ENCODE results near the gene SUN5. TPM values are rescaled to one million over a fixed set of nuclear protein-coding genes. Genes with fewer than 3 reads are reported as not detected.

Gene SUN5
- total RNA-seq, 2 experiments from 2014 or later: not detected

DNA sequence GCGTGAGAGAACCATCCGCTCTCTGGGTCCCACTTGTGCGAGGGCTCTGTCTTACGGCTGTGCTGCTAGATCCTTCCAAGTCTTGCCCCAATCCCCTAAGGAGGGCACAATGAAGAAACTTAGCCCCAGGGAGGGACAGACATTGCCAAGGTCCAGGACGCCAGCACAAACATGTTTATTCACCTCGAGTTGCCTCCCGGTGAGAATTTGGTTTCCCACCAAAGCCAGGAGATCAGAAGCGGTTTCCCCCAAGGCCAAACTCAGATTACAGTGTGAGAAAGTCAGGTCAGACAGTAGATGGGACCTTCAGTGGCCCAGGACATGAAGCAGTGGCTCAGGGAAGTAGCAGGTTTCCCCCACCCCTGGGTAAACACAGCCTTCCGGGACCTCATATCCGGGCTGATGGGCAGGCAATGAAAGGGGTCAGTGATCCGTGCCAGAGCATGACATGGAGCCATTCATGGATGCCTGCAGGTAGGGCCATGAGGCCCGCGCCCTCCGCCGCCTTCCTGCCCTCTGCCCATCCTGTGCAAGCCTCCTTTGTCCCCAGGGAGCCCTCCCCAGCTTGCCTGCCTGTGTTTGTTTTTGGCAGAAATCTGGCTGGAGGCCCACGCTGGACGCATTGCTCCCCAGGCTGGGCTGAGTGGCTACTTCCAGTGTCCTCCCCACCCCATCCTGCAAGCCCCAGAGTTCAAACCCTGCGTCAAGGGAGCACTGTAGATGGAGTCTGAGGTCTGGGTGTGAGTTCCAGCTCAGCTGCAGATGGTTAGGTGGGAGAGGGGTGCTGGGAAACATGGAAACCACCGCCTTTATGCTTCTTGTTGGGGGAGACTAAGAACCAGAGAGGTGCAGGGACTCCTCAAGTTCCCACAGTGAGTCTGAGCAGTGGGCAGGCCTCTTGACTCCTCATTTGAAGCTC, 5.2 kb upstream of the SUN5 start:
- DNase-seq (no peak), ATAC-seq (no peak)
- intact Hi-C loops (cut with micrococcal nuclease): no loop called here
- ChIA-PET CTCF (interaction anchor here (0.8 to 1.2 kb wide), 3 partner anchors 9 to 107 kb away, joined by 3 read pairs; no protein-coding TSS in a partner anchor), POLR2A (no interaction called here)
- TF ChIP-seq, protein P1, sequence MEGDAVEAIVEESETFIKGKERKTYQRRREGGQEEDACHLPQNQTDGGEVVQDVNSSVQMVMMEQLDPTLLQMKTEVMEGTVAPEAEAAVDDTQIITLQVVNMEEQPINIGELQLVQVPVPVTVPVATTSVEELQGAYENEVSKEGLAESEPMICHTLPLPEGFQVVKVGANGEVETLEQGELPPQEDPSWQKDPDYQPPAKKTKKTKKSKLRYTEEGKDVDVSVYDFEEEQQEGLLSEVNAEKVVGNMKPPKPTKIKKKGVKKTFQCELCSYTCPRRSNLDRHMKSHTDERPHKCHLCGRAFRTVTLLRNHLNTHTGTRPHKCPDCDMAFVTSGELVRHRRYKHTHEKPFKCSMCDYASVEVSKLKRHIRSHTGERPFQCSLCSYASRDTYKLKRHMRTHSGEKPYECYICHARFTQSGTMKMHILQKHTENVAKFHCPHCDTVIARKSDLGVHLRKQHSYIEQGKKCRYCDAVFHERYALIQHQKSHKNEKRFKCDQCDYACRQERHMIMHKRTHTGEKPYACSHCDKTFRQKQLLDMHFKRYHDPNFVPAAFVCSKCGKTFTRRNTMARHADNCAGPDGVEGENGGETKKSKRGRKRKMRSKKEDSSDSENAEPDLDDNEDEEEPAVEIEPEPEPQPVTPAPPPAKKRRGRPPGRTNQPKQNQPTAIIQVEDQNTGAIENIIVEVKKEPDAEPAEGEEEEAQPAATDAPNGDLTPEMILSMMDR (IDR thresholded peaks at IDR 0.05): no peak
- Mint-ChIP-seq H3K4me3 (no peak overlapping the region), H3K36me3 (ENCODE audit: low read depth) (no peaks in the 10 kb centered on the region), H3K27me3 (no peaks in the 10 kb centered on the region), H3K9me3 (peaks cover 3% of the 10 kb centered on the region), H3K4me1 (ENCODE audit: low read depth) (peaks cover 6% of the 10 kb centered on the region), H3K27ac (no peak overlapping the region)

DNA sequence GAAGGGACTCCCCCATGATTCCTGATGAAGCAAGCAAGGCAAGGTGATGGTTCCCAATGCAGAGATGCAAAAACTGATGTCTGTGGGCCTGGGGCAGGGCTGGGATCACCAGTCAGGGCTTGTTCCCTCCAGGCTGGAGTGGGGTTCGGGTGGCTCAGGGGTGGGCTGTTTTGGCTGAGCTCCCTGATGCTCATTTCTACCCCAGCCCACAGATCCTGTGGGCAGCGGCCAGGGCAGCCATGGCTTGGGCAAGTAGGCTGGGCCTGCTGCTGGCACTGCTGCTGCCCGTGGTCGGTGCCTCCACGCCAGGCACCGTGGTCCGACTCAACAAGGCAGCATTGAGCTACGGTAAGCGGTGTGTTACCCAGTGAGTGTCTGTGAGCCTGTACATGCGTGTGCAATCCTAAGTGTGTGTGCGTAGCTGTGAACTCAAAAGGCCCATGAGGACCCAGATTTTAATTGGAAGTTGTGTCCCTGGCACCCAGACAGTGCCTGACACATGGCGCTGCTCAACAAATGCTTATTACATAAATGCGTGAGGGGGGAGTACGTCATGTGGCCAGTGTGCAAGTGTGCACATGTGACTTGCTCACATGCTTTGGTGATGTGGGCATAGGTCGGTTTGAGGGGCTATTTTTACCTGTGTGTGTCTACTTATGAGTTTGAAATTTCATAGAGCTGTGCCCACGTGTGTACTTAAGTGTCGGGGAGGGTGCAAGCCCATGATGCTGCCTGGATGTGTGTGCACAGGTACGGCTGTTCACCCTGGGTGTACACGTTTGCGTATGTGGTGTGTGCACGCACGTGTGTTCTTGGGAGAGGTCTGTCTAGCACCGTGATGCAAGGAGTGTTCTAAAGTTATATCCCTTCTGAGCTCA, 4.3 kb upstream of the SUN5 start:
- POLR2A ChIA-PET: interaction anchor here (1.3 kb wide), 1 partner anchor 32 kb away, joined by 3 read pairs; no protein-coding TSS in a partner anchor
- ATAC-seq: no peak
- no peak overlapping the region for H3K27ac Mint-ChIP-seq
- H3K27me3 Mint-ChIP-seq: no peaks in the 10 kb centered on the region
- peaks cover 3% of the 10 kb centered on the region for H3K9me3 Mint-ChIP-seq
- H3K4me1 Mint-ChIP-seq (ENCODE audit: low read depth): peaks cover 6% of the 10 kb centered on the region
- no peaks in the 10 kb centered on the region for H3K36me3 Mint-ChIP-seq (ENCODE audit: low read depth)
- no peak for DNase-seq
- TF ChIP-seq, protein P1 (IDR thresholded peaks at IDR 0.05): no peak
- intact Hi-C loops (cut with micrococcal nuclease): no loop called here
- CTCF ChIA-PET: interaction anchor here (1.2 kb wide), 1 partner anchor 106 kb away, joined by 3 read pairs; no protein-coding TSS in a partner anchor
- H3K4me3 Mint-ChIP-seq: no peak overlapping the region

DNA sequence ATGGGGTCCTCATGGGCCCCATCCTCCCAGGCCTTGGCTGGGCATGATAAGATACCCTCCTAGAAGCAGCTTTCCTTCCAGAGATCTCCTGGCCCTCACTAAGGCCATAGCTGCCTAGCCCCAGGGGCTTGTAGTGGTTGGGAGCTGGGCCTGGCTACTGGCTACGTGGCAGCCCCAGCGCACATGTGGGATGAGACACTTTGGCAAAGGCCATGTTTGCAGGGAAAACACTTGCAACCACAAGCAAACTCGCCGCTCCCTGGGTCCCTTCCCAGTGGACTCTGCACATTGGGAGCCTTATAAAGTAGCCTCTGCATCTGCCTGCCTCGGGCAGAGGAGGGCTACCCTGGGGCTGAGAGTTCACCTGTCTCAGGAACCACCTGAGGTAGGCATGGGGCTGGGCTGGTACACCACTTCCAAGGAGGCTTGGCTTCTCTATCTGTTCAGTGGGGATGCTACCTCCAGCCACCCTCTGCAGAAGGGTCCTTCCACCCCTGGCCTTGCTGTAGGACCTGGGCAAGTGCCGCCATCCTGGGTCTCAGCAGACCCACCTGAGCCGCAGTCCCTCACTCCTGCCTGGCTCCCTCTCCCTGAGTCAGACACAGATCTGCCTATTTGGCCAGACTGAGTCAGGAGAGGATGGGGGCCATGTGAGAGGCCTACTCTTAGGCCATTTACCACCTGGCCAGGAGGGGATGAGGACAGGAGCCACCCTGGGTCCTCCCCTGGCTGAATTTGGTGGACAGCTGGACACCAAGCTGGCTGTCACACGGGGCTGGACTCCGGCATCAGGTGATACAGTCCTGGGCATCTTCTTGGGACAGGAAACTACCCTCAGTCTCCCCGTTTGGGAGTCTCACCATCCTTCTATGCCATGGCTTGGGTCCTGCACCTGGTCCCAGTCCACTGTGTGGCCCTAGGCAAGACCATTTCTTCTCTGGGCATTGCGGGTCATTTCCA, 3.4 kb upstream of the SUN5 start, which contains the start of gene BPIFB2:
BPIFB2 (plus strand) TSS at position 329 of the 960 bp plus-strand sequence. CDS start 871 bp downstream, outside the sequence.
- H3K36me3 Mint-ChIP-seq (ENCODE audit: low read depth): no peaks in the 10 kb centered on the region
- POLR2A ChIA-PET: interaction anchor here (1.3 kb wide), 1 partner anchor 31 kb away, joined by 3 read pairs; no protein-coding TSS in a partner anchor
- H3K27ac Mint-ChIP-seq: no peak within 1 kb of the TSS
- TF ChIP-seq, protein P1 (IDR thresholded peaks at IDR 0.05): no peak
- H3K4me1 Mint-ChIP-seq (ENCODE audit: low read depth): peaks cover 6% of the 10 kb centered on the region
- DNase-seq: no peak
- CTCF ChIA-PET: interaction anchor here (1.1 kb wide), 1 partner anchor 218 kb away, joined by 3 read pairs; no protein-coding TSS in a partner anchor
- ATAC-seq: no peak
- peaks cover 3% of the 10 kb centered on the region for H3K9me3 Mint-ChIP-seq
- intact Hi-C loops (cut with micrococcal nuclease): no loop called here
- no peak within 1 kb of the TSS for H3K4me3 Mint-ChIP-seq
- no peaks in the 10 kb centered on the region for H3K27me3 Mint-ChIP-seq

DNA sequence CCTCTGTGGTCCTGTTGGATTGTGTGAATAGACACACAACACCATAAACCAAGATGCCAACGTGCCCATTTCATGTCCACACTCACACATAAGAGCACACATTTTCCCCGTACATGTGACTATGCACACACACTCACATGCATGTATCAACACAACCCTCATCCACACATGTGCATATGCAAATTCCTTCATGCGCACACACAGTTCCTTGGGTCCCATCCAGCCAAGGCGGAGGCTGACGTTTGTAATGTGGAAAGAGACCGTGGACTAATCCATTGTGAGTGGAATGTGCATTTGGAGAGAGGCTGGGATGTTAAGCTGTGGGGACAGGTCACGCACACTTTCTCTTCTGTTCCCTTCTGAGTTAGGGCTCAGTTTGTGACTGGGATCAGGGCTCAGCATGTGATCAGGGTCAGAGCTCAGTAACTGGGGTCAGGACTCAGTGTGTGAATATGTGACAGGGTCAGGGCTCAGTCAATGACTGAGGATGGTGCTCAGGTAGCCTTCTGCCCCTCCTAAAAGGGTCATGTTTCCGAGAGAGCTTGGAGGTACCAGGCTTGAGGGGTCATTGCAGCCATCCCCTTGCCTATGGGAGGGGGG, 2.6 kb upstream of the SUN5 start:
- Mint-ChIP-seq H3K27ac (no peak overlapping the region), H3K4me1 (ENCODE audit: low read depth) (peaks cover 8% of the 10 kb centered on the region), H3K9me3 (peaks cover 3% of the 10 kb centered on the region), H3K36me3 (ENCODE audit: low read depth) (no peaks in the 10 kb centered on the region), H3K4me3 (no peak overlapping the region), H3K27me3 (no peaks in the 10 kb centered on the region)
- TF ChIP-seq, protein P1 (IDR thresholded peaks at IDR 0.05): no peak
- POLR2A ChIA-PET: interaction anchor here (1.3 kb wide), 1 partner anchor 31 kb away, joined by 3 read pairs; no protein-coding TSS in a partner anchor
- no peak for DNase-seq
- intact Hi-C loops (cut with micrococcal nuclease): no loop called here
- no peak for ATAC-seq
- CTCF ChIA-PET: interaction anchor here (1.0 to 2.7 kb wide), 4 partner anchors 33 to 217 kb away, joined by 3 to 34 read pairs (median 16); no protein-coding TSS in a partner anchor

All from activated CD8-positive, alpha-beta T cell treated with anti-CD3 and anti-CD28 coated beads for 36 hours (primary cell).